GM12864 (cell line): ENCODE data around the gene HOOK2.
"Not testable (repeated sequence)": the region's sequence is repeated elsewhere in the genome, so short reads cannot be mapped to it uniquely, and the experiment has no call there.

Experiments used
- DNase-seq: peaks from one replicate; pipeline ENCODE4 v3.0.0-alpha.2; 2011; ENCODE audit warnings: low read depth
- H3K4me3 ChIP-seq: 2 replicates; pipeline ENCODE4 v1.5.1; 2011; ENCODE audit warnings: mild to moderate bottlenecking, low read depth, low read length, control low read depth
- CTCF ChIP-seq: IDR thresholded peaks from 2 replicates; pipeline ENCODE4 v1.5.1; 2011; ENCODE audit warnings: low read depth, mild to moderate bottlenecking, moderate library complexity, low read length, control low read depth, inconsistent platforms; ENCODE audit errors: missing control alignments

Gene HOOK2

GRCh38 chr19:12802267-12803106 lies 27.1 kb upstream of the HOOK2 start:
- DNase-seq = no peak
- peak overlapping the region; percentile 77 for H3K4me3 ChIP-seq
- TF ChIP-seq CTCF = no peak

GRCh38 chr19:12801466-12802266 lies 26.3 kb upstream of the HOOK2 start, which contains the start of the genes PRDX2 and THSD8:
TSS of gene PRDX2 (minus strand) at chr19:12801800. CDS start at chr19:12801261, 539 bp downstream.
TSS of gene THSD8 (plus strand) at chr19:12802069. CDS start at chr19:12802072, 3 bp downstream.
- no peak for DNase-seq
- TF ChIP-seq CTCF = no peak
- peak within 1 kb of the TSS; percentile 77 for H3K4me3 ChIP-seq

- TF ChIP-seq CTCF = no peak
- peak overlapping the region; percentile 77 for H3K4me3 ChIP-seq
- DNase-seq = no peak
Measured at GRCh38 chr19:12800923-12801465, 25.6 kb upstream of the HOOK2 start.

GRCh38 chr19:12800466-12800770 lies 25.1 kb upstream of the HOOK2 start:
- peak overlapping the region; percentile 77 for H3K4me3 ChIP-seq
- no peak for DNase-seq
- TF ChIP-seq CTCF = no peak

GRCh38 chr19:12799742-12800465 lies 24.6 kb upstream of the HOOK2 start:
- TF ChIP-seq CTCF = no peak
- H3K4me3 ChIP-seq = 0 out of 2 replicates have a peak overlapping the region, but pooled peaks have one; percentile 77
- DNase-seq = no peak

GRCh38 chr19:12797607-12798006 lies 22.3 kb upstream of the HOOK2 start:
- not testable (repeated sequence) for H3K4me3 ChIP-seq, DNase-seq
